Erythroblast (primary cell): ENCODE results near the gene CHD1.
"Not testable (repeated sequence)": the region's sequence is repeated elsewhere in the genome, so short reads cannot be mapped to it uniquely, and the experiment has no call there.

Experiments
- DNase-seq, 2 experiments: peaks; one replicate each; lab custom pipeline; 2025; lab: John Stamatoyannopoulos, UW
- GATA1 ChIP-seq: IDR thresholded peaks from 2 replicates; pipeline ENCODE4 v1.6.1; 2011; ENCODE audit warnings: low read depth, mild to moderate bottlenecking, control low read depth, low read length, moderate library complexity
- POLR2A ChIP-seq: IDR thresholded peaks from 2 replicates; pipeline ENCODE4 v1.6.1; 2011; ENCODE audit warnings: mild to moderate bottlenecking, low read length

Gene CHD1

GRCh38 chr5:98928873-98929709 lies at the start of gene CHD1:
TSS of gene CHD1 (minus strand) at chr5:98929007. CDS start at chr5:98926386, 2,621 bp downstream.
- peak; percentile 99 for DNase-seq
- TF ChIP-seq POLR2A (peak; percentile 97), GATA1 (peak; percentile 17)

GRCh38 chr5:98978528-98978927 lies 49.7 kb upstream of the CHD1 start:
- no peak for TF ChIP-seq POLR2A
- no peak for TF ChIP-seq GATA1
- DNase-seq = no peak

GRCh38 chr5:98977723-98978122 lies 48.9 kb upstream of the CHD1 start:
- TF ChIP-seq POLR2A (no peak), GATA1 (no peak)
- DNase-seq = no peak

GRCh38 chr5:98975682-98976407 lies 47.0 kb upstream of the CHD1 start:
- DNase-seq = no peak
- TF ChIP-seq POLR2A (no peak), GATA1 (no peak)

GRCh38 chr5:98975223-98975622 lies 46.4 kb upstream of the CHD1 start:
- TF ChIP-seq GATA1 = no peak
- no peak for DNase-seq

- TF ChIP-seq POLR2A (no peak), GATA1 (no peak)
- DNase-seq = no peak
Observed at GRCh38 chr5:98969400-98969799, 40.6 kb upstream of the CHD1 start.

GRCh38 chr5:98968056-98968564 lies 39.3 kb upstream of the CHD1 start:
- no peak for DNase-seq
- TF ChIP-seq GATA1 = no peak
- TF ChIP-seq POLR2A = no peak

- TF ChIP-seq GATA1 (no peak), POLR2A (no peak)
- no peak for DNase-seq
Observed at GRCh38 chr5:98965226-98965625, 36.4 kb upstream of the CHD1 start.

- no peak for DNase-seq
Observed at GRCh38 chr5:98964621-98965020, 35.8 kb upstream of the CHD1 start.

GRCh38 chr5:98963019-98963418 lies 34.2 kb upstream of the CHD1 start:
- TF ChIP-seq POLR2A = no peak
- no peak for TF ChIP-seq GATA1
- DNase-seq = no peak

More at GRCh38 chr5:98964621-98965020, 35.8 kb upstream of the CHD1 start:
- TF ChIP-seq GATA1 (no peak), POLR2A (no peak)

- no peak for DNase-seq
- no peak for TF ChIP-seq POLR2A
- no peak for TF ChIP-seq GATA1
Observed at GRCh38 chr5:98962587-98962986, 33.8 kb upstream of the CHD1 start.

GRCh38 chr5:98961665-98962344 lies 33.0 kb upstream of the CHD1 start:
- no peak for TF ChIP-seq POLR2A
- no peak for TF ChIP-seq GATA1
- DNase-seq = no peak

GRCh38 chr5:98957307-98957706 lies 28.5 kb upstream of the CHD1 start:
- no peak for DNase-seq
- no peak for TF ChIP-seq GATA1
- TF ChIP-seq POLR2A = no peak

- not testable (repeated sequence) for DNase-seq
Observed at GRCh38 chr5:98955888-98956287, 27.1 kb upstream of the CHD1 start.

GRCh38 chr5:98955471-98955870 lies 26.7 kb upstream of the CHD1 start:
- DNase-seq = not testable (repeated sequence)
